ENCODE measurements around the gene TSEN2. TPM values are rescaled to one million over a fixed set of nuclear protein-coding genes. Genes with fewer than 3 reads are reported as not detected.

Gene TSEN2
- total RNA-seq, 1 donor from 2014 or later = 8.6 TPM

- H3K9me3 Mint-ChIP-seq (ENCODE audit: low read depth) = no peaks in the 10 kb centered on the region
- TF ChIP-seq, protein P1, sequence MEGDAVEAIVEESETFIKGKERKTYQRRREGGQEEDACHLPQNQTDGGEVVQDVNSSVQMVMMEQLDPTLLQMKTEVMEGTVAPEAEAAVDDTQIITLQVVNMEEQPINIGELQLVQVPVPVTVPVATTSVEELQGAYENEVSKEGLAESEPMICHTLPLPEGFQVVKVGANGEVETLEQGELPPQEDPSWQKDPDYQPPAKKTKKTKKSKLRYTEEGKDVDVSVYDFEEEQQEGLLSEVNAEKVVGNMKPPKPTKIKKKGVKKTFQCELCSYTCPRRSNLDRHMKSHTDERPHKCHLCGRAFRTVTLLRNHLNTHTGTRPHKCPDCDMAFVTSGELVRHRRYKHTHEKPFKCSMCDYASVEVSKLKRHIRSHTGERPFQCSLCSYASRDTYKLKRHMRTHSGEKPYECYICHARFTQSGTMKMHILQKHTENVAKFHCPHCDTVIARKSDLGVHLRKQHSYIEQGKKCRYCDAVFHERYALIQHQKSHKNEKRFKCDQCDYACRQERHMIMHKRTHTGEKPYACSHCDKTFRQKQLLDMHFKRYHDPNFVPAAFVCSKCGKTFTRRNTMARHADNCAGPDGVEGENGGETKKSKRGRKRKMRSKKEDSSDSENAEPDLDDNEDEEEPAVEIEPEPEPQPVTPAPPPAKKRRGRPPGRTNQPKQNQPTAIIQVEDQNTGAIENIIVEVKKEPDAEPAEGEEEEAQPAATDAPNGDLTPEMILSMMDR (IDR thresholded peaks at IDR 0.05) = no peak
- peaks cover 30% of the 10 kb centered on the region for H3K4me1 Mint-ChIP-seq (ENCODE audit: low read depth)
- no peaks in the 10 kb centered on the region for H3K36me3 Mint-ChIP-seq (ENCODE audit: low read depth)
- no peaks in the 10 kb centered on the region for H3K27me3 Mint-ChIP-seq (ENCODE audit: low read depth)
- H3K27ac Mint-ChIP-seq (ENCODE audit: unreplicated experiment) = no peak overlapping the region
- no peak overlapping the region for H3K4me3 Mint-ChIP-seq (ENCODE audit: unreplicated experiment)
- no peak for DNase-seq (ENCODE audit: low spot score)
Measured at GRCh38 chr3:12487786-12488185, 3.5 kb downstream of the TSEN2 start.

DNA sequence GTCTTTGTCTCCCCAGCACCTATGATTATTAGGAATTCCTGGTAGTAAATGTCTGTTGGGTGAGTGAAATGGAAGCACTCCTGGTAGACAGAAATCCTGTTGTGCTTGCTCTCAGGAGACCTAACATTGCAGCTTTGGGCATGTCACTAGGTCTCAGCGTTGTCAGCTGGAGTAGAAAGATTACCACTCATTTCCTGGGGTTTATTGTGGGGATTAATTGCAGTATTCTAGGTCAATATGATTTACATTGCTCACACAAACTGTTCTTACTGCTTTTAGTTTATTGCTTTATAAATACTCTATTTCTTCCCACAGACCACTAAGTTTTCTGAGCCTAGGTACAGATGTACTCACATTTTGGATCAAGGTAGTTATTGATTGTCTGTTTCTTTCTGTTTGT is 5.1 kb downstream of the TSEN2 start:
- TF ChIP-seq, protein P1 (IDR thresholded peaks at IDR 0.05) = no peak
- H3K36me3 Mint-ChIP-seq (ENCODE audit: low read depth) = peaks cover 3% of the 10 kb centered on the region
- no peak overlapping the region for H3K4me3 Mint-ChIP-seq (ENCODE audit: unreplicated experiment)
- H3K27ac Mint-ChIP-seq (ENCODE audit: unreplicated experiment) = peak overlapping the region; percentile 24
- no peaks in the 10 kb centered on the region for H3K9me3 Mint-ChIP-seq (ENCODE audit: low read depth)
- DNase-seq (ENCODE audit: low spot score) = no peak
- H3K4me1 Mint-ChIP-seq (ENCODE audit: low read depth) = peaks cover 19% of the 10 kb centered on the region
- H3K27me3 Mint-ChIP-seq (ENCODE audit: low read depth) = no peaks in the 10 kb centered on the region

DNA sequence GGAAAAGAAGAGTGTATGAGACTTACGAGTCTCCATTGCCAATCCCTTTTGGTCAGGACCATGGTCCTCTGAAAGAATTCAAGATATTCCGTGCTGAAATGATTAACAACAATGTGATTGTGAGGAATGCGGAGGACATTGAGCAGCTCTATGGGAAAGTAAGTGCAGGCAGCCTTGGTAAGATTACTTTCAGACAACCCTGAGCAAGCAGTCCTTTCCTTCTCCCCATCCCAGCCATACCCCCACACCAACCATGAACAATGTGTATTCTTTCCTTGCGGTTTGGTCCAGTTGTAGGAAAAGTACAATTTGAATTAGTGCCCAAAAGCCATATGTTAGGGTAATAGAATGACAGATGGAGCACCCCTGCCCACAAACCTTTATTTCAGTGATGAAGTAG is 5.6 kb downstream of the TSEN2 start:
- Mint-ChIP-seq H3K36me3 (ENCODE audit: low read depth) (peaks cover 3% of the 10 kb centered on the region), H3K27me3 (ENCODE audit: low read depth) (no peaks in the 10 kb centered on the region), H3K4me3 (ENCODE audit: unreplicated experiment) (no peak overlapping the region), H3K9me3 (ENCODE audit: low read depth) (no peaks in the 10 kb centered on the region), H3K4me1 (ENCODE audit: low read depth) (peaks cover 16% of the 10 kb centered on the region), H3K27ac (ENCODE audit: unreplicated experiment) (peak overlapping the region; percentile 24)
- TF ChIP-seq, protein P1 (IDR thresholded peaks at IDR 0.05) = no peak
- DNase-seq (ENCODE audit: low spot score) = no peak

GRCh38 chr3:12490547-12490946 is 6.3 kb downstream of the TSEN2 start:
- Mint-ChIP-seq H3K4me3 (ENCODE audit: unreplicated experiment) (no peak overlapping the region), H3K9me3 (ENCODE audit: low read depth) (no peaks in the 10 kb centered on the region), H3K27ac (ENCODE audit: unreplicated experiment) (no peak overlapping the region), H3K27me3 (ENCODE audit: low read depth) (no peaks in the 10 kb centered on the region), H3K4me1 (ENCODE audit: low read depth) (peaks cover 9% of the 10 kb centered on the region), H3K36me3 (ENCODE audit: low read depth) (peaks cover 3% of the 10 kb centered on the region)
- TF ChIP-seq, protein P1 (IDR thresholded peaks at IDR 0.05) = no peak
- no peak for DNase-seq (ENCODE audit: low spot score)

- Mint-ChIP-seq H3K36me3 (ENCODE audit: low read depth) (peaks cover 8% of the 10 kb centered on the region), H3K27me3 (ENCODE audit: low read depth) (no peaks in the 10 kb centered on the region), H3K9me3 (ENCODE audit: low read depth) (no peaks in the 10 kb centered on the region), H3K27ac (ENCODE audit: unreplicated experiment) (no peak overlapping the region), H3K4me3 (ENCODE audit: unreplicated experiment) (no peak overlapping the region), H3K4me1 (ENCODE audit: low read depth) (no peaks in the 10 kb centered on the region)
- DNase-seq (ENCODE audit: low spot score) = no peak
- TF ChIP-seq, protein P1 (IDR thresholded peaks at IDR 0.05) = peak; percentile 34
Measured at GRCh38 chr3:12495749-12496452, 11.6 kb downstream of the TSEN2 start.

All from chondrocyte (in vitro differentiated cells).